ENCODE measurements around the gene GPC5. TPM values are rescaled to one million over a fixed set of nuclear protein-coding genes. Genes with fewer than 3 reads are reported as not detected.

Gene GPC5
- total and polyA plus RNA-seq, 2 of the 8 experiments (the other 6 are each of a cell fraction or from before 2014, with no cell fraction given): 0.20 to 0.39 TPM

- no peak for TF ChIP-seq CHD7 (IDR thresholded peaks at IDR 0.05; ENCODE audit: insufficient replicate concordance, low read length)
- TF ChIP-seq HDAC2 (IDR thresholded peaks at IDR 0.05; ENCODE audit: borderline replicate concordance in 1 of 2, low read depth in 2 of 2, low read length in 2 of 2): no peak
Measured at GRCh38 chr13:92135509-92135908, 737.1 kb downstream of the GPC5 start (continued).

Data from H1 (cell line).